ENCODE results near the gene PGBD4.
"Not testable (repeated sequence)": the region's sequence is repeated elsewhere in the genome, so short reads cannot be mapped to it uniquely, and the experiment has no call there.

Gene PGBD4

DNA sequence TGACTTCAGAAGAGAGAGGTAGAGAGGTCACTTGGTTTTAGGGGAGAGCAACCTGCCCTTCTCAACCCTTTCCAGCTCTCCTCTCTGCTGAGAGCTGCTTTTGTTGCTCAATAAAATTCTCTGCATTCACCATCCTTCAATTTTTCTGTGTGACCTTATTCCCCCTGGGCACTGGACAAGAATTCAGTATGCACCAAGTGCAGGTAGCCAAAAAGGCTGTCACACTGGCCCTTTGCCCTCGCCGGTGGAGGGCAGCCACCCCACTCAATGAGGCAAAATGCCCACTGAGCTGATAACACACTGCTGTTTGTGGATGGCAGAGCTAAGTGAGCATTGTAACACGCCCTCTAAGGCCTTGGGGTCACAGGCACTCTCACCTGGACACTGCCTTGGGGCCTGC is 12.9 kb downstream of the PGBD4 start:
- no peak for DNase-seq

DNA sequence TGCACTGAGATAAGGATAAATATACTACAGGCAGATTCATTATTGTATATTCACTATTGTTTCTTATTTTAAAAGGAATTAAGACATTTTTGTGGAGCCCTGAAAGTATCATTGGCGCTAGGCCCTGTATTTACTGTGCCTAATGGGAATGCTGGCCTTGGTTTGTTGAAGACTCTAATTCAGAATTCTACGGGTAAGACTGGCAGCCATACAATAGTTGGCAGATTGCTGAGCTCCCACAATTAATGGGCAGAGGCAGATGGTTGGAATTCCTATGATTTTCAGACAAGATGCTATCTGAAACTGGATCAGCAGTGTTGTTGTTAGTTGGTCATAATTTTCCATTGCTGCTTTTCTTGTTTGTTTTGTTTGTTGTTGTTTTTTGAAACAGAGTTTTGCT is 14.7 kb downstream of the PGBD4 start:
- no peak for DNase-seq

DNA sequence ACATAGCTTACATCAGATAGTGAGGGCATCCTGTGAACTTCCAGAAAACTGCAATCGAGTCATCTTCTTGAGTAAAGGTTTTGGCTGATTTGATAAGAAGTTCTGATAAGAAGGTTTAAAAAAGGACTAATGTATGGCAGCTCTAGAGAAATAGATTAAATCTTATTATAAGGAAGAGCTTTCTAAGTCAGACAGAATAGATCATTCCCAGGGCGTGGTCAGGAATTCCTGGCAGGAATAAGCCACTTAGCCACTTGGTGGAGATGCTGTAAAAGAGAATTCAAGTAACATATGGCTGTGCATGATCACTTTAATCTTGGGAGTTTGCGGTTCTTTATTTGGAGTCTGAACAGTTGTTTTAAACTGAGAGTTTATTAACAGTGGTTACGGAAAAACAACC is 17.4 kb downstream of the PGBD4 start:
- no peak for DNase-seq

DNA sequence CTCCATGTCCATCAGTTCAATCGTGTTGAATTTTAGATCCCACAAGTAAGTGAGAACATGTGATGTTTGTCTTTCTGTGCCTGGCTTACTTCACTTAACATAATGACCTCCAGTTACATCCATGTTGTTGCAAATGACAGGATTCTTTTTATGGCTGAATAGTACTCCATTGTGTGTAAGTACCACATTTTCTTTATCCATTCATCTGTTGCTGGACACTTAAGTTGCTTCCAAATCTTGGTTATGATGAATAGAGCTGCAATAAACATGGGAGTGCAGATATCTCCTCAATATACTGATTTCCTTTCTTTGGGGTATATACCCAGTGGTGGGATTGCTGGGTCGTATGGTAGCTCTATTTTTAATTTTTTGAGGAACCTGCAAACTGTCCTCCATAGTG is 18.5 kb downstream of the PGBD4 start:
- DNase-seq: not testable (repeated sequence)

DNA sequence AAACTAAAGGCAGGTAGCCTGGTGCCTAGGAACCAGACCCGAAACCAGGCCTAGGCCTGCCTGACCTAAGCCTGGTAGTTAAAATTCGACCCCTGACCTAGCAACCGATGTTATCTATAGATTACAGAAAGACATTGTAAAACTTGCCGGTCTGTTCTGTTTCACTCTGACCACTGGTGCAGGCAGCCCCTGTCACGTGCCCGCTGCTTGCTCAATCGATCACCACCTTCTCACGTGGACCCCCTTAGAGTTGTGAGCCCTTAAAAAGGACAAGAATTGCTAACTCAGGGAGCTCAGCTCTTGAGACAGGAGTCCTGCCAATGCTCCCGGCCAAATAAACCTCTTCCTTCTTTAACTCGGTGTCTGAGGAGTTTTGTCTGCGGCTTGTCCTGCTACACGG is 19.9 kb downstream of the PGBD4 start:
- not testable (repeated sequence) for DNase-seq

DNA sequence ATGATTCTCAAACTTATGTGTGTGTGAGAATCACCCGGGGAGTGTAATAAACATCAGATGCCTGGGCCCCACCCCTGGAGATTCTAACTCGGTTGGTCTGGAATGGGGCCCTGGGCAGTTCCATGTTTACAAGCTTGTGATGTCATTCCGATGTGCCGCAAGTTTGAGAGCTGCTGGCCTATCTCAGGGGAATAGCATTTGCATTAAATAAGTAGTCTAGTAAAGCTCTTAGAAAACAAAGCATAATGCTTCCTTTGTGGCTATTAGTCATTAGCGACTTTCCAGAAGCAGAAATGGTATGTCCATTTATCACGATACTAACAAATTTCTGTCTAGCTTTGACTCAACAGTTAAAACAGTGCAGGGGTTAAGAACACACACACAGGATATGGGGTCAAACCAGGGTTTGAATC is 20.9 kb downstream of the PGBD4 start:
- DNase-seq: no peak

DNA sequence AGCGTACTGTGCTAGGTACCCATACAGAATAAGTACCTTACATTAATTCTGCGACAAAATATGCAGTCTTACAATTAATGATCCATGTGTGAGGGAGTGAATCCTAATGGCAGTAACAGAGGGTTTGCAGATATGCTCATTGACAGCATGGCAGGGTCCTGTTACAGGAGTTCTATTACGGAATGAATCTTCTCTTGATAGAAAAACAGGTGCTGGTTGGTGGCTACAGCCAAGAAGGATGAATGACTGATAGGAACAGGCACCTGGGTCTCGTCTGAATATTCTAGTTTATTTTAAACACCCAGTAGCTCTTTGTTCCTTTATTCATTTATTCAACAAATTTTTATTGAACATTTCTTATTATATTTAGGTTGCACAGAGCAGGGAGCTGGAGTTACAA is 22.8 kb downstream of the PGBD4 start:
- DNase-seq: no peak

DNA sequence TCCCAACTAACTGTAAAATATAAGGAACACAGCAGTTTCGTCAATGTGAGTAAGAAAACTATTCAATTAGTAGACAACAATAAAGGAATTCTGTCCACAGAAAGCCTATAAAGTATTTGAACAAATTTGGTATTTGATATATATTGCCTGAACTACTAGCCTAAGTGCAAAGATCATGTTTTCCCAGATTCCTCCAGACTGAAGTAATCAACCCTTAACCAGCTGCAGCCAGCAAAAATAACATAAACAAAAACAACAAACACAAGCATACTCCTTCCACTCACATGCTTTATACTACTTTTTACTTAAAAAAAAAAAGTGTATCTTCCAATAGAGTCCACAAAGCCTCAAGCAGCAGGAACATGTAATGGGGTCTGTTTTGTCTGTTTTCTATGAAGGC is 24.1 kb downstream of the PGBD4 start:
- DNase-seq: no peak

DNA sequence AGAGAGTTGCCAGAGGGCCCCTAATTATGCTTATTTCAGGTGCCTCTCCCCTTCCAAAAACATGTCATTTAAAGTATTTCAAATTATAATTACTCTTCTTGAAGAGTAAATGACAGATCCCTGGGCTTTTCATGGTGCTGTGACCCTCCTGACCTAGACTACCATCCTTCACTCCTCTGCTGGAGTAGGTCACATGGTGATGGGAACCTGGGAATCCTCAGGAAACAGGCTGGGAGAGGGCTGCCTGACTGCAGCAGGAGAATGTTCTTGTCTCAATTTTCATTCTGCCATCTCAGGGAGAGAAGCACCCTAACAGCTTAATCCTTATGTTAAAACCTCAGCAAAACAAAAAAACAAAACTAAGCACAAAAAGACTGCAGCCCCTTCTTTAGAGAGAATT is 24.6 kb downstream of the PGBD4 start:
- no peak for DNase-seq

DNA sequence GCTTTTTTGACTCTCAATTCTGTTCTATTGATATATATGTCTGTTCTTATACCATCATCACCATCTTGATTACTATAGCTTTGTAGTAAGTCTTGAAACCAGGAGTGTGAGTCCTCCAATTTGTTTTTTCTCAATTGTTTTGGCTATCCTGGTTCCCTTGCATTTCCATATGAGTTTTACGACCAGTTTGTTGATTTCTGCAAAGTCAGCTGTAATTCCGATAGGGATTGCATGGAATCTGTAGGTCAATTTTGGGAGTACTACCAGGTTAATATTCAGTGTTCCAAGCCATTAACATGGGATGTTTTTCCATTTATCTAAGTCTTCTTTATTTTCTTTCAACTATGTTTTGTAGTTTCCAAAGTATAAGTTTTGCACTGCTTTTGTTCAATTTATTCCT is 27.0 kb downstream of the PGBD4 start:
- no peak for DNase-seq

DNA sequence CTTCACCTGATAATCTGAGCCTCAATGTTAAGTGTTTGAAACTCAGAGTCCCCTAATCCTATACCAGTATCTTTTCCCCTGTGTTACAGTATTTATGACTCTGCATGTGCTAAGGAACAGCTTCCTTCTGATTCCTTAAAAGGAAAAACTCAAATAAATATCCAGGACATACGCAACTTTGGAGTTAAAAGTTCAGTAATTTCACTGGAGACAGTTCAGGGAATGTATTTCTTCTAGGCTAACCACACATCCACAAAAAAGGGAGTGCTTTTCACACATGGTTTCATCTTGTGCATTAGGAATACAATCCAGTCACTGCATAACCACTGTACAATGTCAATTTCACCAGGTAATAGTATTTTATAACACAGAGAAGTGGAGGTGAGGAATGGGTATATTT is 31.0 kb downstream of the PGBD4 start:
- DNase-seq: no peak

DNA sequence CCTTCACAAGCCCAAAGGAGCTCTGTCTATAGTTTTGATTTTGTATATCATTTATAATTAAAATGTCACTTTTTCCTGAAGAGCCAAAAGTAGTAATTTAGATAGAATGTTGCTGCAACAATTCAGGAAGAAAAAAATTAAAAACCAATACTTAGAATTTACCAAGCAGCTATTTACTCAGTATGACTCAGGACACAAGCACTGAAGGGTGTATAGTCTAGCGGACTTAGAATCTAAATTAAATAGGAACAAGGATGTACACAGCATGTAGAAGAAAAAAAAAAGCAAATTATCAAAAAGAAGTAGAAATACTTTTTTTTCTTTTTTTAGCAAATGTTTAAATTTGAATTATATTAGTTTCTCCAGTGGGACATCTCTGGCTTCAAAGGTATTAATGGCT is 31.6 kb downstream of the PGBD4 start:
- DNase-seq: no peak

DNA sequence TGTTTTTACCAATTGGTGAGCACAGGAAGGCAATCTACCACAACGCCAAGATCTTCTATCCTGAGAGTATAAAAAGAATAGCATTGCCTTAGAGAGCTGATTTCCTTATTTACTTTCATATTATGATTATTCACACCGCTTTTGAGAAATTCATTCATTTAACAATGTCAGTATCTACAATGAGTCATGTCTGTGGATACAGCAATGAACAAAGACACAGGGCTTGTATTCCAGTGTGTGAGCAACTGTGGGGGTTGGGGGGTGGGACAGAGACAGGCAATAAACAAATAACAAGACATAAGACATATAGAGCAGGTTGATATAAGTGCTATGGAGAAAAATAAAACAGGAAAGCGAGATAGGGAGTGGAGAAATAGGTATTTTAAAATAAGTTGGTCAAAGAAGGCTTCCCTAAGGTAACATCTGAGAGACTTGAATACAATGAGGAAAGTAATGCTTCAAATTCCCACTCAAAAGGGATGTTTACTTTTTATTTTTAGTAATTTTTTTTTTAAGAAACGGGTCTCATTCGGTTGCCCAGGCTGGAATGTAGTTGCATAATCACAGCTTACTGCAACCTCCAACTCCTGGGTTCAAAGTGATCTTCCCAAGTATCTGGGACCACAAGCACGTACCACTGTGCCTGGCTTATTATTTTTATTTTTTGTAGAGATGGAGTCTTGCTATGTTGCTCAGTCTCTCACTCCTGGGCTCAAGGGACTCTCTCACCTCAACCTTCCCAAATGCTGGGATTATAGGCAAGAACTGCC is 45.7 kb downstream of the PGBD4 start:
- DNase-seq: no peak

DNA sequence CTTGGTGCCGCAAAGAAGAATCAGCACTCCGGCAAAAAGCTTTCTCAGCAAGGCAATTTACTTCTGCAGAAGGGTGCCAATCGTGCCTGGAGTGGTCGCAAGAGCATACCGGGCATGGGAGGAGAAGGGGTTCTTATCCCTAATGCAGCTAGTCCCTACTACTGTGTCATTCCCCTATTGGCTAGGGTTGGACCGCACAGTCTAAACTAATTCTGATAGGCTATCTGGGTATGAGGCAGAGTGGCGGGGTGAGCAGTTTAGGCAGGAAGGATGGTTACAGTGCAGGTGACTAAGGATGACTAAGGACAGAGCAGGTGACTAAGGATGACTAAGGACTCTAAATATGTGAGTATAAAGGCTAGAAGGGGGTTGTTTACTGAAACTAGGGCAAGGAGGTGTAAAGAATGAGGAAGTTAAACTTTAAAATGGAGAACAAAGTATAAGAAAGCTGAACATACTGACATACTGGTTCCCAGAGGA is 52.9 kb downstream of the PGBD4 start:
- no peak for DNase-seq

DNA sequence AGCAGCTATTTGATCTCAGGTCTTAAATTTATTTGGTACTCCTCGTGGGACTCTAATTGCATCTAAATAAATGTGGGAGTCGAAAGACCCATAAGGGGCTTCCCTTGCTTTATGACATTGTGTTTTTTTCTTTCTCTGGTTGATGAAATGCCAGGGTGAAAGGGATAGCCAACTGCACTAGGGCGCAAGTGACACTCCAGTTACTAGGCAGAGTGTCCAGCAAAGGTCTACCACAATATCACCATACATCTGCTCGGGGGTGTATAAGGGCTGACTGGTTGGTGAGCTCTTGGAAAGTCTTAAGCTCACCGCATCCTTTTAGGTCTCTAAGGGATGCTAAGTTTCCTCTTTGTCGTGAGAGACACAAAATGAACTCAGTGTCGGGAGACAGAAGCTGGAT is 54.0 kb downstream of the PGBD4 start:
- no peak for DNase-seq

All from cerebellar nuclear complex (tissue), 1 donor.